ENCODE data around the gene S100A16. TPM values are rescaled to one million over a fixed set of nuclear protein-coding genes. Genes with fewer than 3 reads are reported as not detected.

Gene S100A16
- total and polyA plus RNA-seq, 9 of the 15 experiments (the other 6 are each of a cell fraction or from before 2014, with no cell fraction given): 1.6 to 6.9 (median 4.3) TPM

DNA sequence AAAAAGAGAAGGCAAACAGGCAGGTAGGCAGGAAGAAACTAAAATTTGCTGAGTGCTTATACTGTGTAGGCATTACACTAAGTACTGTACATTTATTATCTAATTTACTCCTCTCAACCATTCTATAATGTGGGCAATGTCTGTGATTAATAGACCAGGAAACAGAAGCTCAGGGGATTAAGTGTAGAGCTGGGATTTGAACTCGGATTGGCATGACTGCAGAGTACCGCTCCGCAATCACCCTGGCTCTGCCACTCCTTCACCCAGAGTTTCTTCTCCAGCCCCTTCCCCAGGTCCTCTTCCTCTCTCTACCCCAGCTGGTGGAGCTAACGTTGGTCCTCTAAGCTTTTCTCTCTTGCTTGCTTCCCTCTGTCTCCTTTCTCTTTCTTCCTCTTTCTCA, 35.8 kb downstream of the S100A16 start (continued):
- TF ChIP-seq, protein P1, sequence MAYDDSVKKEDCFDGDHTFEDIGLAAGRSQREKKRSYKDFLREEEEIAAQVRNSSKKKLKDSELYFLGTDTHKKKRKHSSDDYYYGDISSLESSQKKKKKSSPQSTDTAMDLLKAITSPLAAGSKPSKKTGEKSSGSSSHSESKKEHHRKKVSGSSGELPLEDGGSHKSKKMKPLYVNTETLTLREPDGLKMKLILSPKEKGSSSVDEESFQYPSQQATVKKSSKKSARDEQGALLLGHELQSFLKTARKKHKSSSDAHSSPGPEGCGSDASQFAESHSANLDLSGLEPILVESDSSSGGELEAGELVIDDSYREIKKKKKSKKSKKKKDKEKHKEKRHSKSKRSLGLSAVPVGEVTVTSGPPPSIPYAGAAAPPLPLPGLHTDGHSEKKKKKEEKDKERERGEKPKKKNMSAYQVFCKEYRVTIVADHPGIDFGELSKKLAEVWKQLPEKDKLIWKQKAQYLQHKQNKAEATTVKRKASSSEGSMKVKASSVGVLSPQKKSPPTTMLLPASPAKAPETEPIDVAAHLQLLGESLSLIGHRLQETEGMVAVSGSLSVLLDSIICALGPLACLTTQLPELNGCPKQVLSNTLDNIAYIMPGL (CRISPR knock-in tag; IDR thresholded peaks at IDR 0.05): no peak
- TF ChIP-seq ZNF23 (CRISPR knock-in tag; IDR thresholded peaks at IDR 0.05): no peak
- no peak for TF ChIP-seq ASH1L (IDR thresholded peaks at IDR 0.05; ENCODE audit: borderline replicate concordance, low read depth, partially characterized antibody)
- no peak for TF ChIP-seq YY1 (IDR thresholded peaks at IDR 0.05; ENCODE audit: borderline replicate concordance in 1 of 3, control insufficient read depth in 1 of 3, extremely low read depth in 1 of 3, insufficient read depth in 3 of 3, insufficient read length in 1 of 3, insufficient replicate concordance in 2 of 3, low read depth in 1 of 3, low read length in 2 of 3)
- TF ChIP-seq ZNF830 (CRISPR knock-in tag; IDR thresholded peaks at IDR 0.05): no peak
- TF ChIP-seq CUX1 (CRISPR knock-in tag; IDR thresholded peaks at IDR 0.05): no peak

Measured in K562 (cell line).